PFSK-1 (cell line): ENCODE measurements around the gene ANO1.

Experiments used
- FOXP2 ChIP-seq: optimal IDR thresholded peaks from 2 replicates; pipeline ENCODE3; 2011; ENCODE audit warnings: borderline replicate concordance, control low read depth, inconsistent platforms; ENCODE audit not compliant: insufficient read depth; ENCODE audit errors: extremely low read length, extremely low read depth
- POLR2AphosphoS5 ChIP-seq: IDR thresholded peaks from 2 replicates; pipeline ENCODE4 v1.6.1; 2012; ENCODE audit warnings: low read depth, mild to moderate bottlenecking, control low read depth, low read length, moderate library complexity
- REST ChIP-seq, 2 experiments: IDR thresholded peaks; 2 replicates each; pipeline versions ENCODE4 v1.6.1 to v1.8.0; 2011 to 2012; ENCODE audit warnings: low read depth in 2 of 2, low read length in 2 of 2, control low read depth in 1 of 2, inconsistent platforms in 1 of 2, mild to moderate bottlenecking in 1 of 2, moderate library complexity in 1 of 2; ENCODE audit not compliant: insufficient read depth in 1 of 2
- SIN3A ChIP-seq: IDR thresholded peaks from 2 replicates; pipeline ENCODE4 v1.6.1; 2012; ENCODE audit warnings: mild to moderate bottlenecking, low read length, moderate library complexity, borderline replicate concordance; ENCODE audit not compliant: insufficient read depth
- TAF1 ChIP-seq: IDR thresholded peaks from 2 replicates; pipeline ENCODE4 v1.6.1; 2012; ENCODE audit warnings: low read length, control low read depth, borderline replicate concordance; ENCODE audit not compliant: insufficient read depth

The ANO1 gene

GRCh38 chr11:70098936-70099335, 20.8 kb downstream of the ANO1 start:
- no peak for TF ChIP-seq TAF1
- TF ChIP-seq SIN3A: no peak
- no peak for TF ChIP-seq POLR2AphosphoS5
- TF ChIP-seq REST (IDR thresholded peaks at IDR 0.05; ENCODE audit: insufficient read depth in 1 of 2, low read depth in 2 of 2, low read length in 2 of 2): no peak
- no peak for TF ChIP-seq FOXP2

GRCh38 chr11:70099578-70100279, 21.6 kb downstream of the ANO1 start:
- TF ChIP-seq REST (IDR thresholded peaks at IDR 0.05; ENCODE audit: insufficient read depth in 1 of 2, low read depth in 2 of 2, low read length in 2 of 2) (no peak), POLR2AphosphoS5 (no peak), SIN3A (no peak), TAF1 (no peak), FOXP2 (no peak)

- TF ChIP-seq SIN3A (no peak), POLR2AphosphoS5 (no peak), FOXP2 (no peak), REST (IDR thresholded peaks at IDR 0.05; ENCODE audit: insufficient read depth in 1 of 2, low read depth in 2 of 2, low read length in 2 of 2) (no peak), TAF1 (no peak)
These were observed 22.1 kb downstream of the ANO1 start for GRCh38 chr11:70100280-70100603.

GRCh38 chr11:70100791-70101190, 22.7 kb downstream of the ANO1 start:
- no peak for TF ChIP-seq TAF1
- no peak for TF ChIP-seq REST (IDR thresholded peaks at IDR 0.05; ENCODE audit: insufficient read depth in 1 of 2, low read depth in 2 of 2, low read length in 2 of 2)
- TF ChIP-seq POLR2AphosphoS5: no peak
- TF ChIP-seq FOXP2: no peak
- TF ChIP-seq SIN3A: no peak

- no peak for TF ChIP-seq TAF1
- TF ChIP-seq POLR2AphosphoS5: no peak
- TF ChIP-seq SIN3A: no peak
- no peak for TF ChIP-seq REST (IDR thresholded peaks at IDR 0.05; ENCODE audit: insufficient read depth in 1 of 2, low read depth in 2 of 2, low read length in 2 of 2)
- TF ChIP-seq FOXP2: no peak
These were observed 25.3 kb downstream of the ANO1 start for GRCh38 chr11:70103256-70103975.
